Measurements from ENCODE around the gene EFHC1.

EFHC1 gene

GRCh38 chr6:52560462-52560861 lies 140.3 kb downstream of the EFHC1 start:
- no peak for DNase-seq

DNA sequence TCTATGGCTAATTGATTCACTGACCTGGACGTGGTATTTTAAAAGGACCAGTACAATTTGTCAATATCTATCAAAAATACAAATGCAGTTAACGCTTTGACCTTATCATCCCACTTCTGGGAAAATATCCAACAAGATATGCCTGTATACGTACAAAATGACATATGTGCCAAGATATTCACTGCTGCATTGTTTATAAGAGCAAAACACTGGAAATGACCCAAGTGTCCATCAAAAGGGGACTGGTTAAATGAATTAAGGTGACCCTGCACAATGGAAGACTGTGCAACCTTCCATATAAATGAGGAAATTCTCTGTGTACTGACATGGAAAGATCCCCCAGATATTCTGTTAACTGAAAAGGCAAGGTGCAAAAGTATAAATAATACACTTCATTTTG lies 142.8 kb downstream of the EFHC1 start:
- no peak for DNase-seq

GRCh38 chr6:52564856-52565255 lies 144.7 kb downstream of the EFHC1 start:
- DNase-seq, result no peak

DNA sequence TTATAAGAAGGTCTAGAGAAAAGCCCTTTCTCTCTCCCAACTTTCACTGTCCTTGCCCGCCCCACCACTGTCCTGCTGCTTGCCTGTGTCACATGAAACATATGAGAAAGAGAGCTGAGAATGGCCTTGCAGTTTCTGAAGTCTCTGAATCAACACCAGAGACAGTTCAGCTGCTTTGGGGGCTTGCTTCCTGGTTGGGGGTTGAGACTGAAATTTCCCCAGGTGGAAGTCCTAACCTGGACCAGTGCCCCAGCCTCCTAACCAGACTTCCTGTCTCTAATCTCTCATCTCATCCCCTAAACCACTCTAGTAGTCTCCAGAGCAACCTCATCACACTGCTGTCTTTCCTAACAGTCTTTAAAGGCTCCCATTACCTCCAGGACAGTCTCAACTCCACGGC lies 146.1 kb downstream of the EFHC1 start:
- DNase-seq, result no peak

- no peak for DNase-seq
These were observed 146.7 kb downstream of the EFHC1 start for GRCh38 chr6:52566853-52567279.

DNA sequence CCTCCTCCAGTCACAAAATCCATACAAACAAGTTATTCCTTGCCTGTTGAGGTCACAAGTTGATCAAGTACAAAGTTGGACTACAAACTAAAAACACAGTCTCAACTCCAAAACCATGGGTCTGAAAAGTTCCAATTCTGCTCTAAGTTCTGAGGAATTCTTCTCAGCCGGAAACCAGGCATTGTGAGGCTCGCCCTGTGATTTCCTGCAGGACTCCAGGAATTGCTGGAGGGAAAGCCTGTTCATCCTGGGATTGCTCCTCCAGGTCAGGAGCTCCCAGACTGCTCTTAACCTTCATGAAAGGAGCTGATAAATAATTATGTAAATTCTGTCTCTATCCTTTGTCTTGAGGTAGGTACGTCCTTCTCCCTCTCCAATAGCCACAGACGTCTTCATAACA lies 148.2 kb downstream of the EFHC1 start:
- DNase-seq, result no peak

- DNase-seq, result no peak
These were observed 150.2 kb downstream of the EFHC1 start for GRCh38 chr6:52570291-52570700.

- DNase-seq, result no peak
These were observed 151.1 kb downstream of the EFHC1 start for GRCh38 chr6:52571099-52571755.

GRCh38 chr6:52572536-52572935 lies 152.4 kb downstream of the EFHC1 start:
- DNase-seq, result no peak

DNA sequence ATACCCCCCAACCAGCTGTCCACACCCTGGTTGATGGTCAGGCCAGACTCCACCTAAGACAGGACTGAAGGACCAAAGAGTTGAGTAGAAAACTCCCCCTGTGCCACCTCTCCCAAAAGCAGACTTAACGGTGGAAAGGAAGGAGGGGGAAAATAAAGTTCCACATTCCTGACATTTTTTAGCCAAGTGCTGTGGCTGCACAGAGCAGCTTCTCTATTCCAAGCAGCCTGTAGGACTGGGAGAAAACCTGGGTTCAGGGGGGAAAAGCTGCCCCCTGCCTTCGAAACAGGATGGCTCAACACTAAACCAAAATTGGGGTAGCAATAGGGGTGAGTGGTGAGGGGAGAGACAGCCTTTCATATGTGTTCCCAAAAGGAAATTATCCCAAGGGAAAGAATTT lies 153.2 kb downstream of the EFHC1 start:
- no peak for DNase-seq

All from effector CD4-positive, alpha-beta T cell (primary cell).